Neural progenitor cell (in vitro differentiated cells): ENCODE measurements around the gene PTPRA. TPM values are rescaled to one million over a fixed set of nuclear protein-coding genes. Genes with fewer than 3 reads are reported as not detected.
A peak's percentile ranks its signal among the peaks of the same experiment; 100 is the strongest.

Experiments used
- DNase-seq: peaks from one replicate; pipeline ENCODE4 v3.0.0-alpha.2; 2016; ENCODE audit warnings: low spot score
- H2AFZ ChIP-seq: fragments of 200-600 bp; sonication (generic); replicated peaks from 2 replicates; pipeline ENCODE4 v1.6.1; 2016; ENCODE audit warnings: antibody characterized with exemption
- H3F3A ChIP-seq: fragments of 200-600 bp; sonication (generic); 2 replicates; pipeline ENCODE4 v1.6.1; 2016; ENCODE audit warnings: antibody characterized with exemption, low read depth
- H3K27ac ChIP-seq: fragments of 200-600 bp; sonication (generic); 2 replicates; pipeline ENCODE4 v1.5.1; 2016; ENCODE audit warnings: mild to moderate bottlenecking
- H3K27me3 ChIP-seq: fragments of 200-600 bp; sonication (generic); 2 replicates; pipeline ENCODE4 v1.6.1; 2016; ENCODE audit warnings: mild to moderate bottlenecking, moderate library complexity
- H3K36me3 ChIP-seq: fragments of 200-600 bp; sonication (generic); 2 replicates; pipeline ENCODE4 v1.5.1; 2016
- H3K4me1 ChIP-seq: fragments of 200-600 bp; sonication (generic); 2 replicates; pipeline ENCODE4 v1.6.1; 2016; ENCODE audit warnings: mixed run types
- H3K4me2 ChIP-seq: fragments of 200-600 bp; sonication (generic); 2 replicates; pipeline ENCODE4 v1.6.1; 2016
- H3K4me3 ChIP-seq: fragments of 200-600 bp; sonication (generic); 2 replicates; pipeline ENCODE4 v1.5.1; 2016
- H3K79me2 ChIP-seq: fragments of 200-600 bp; sonication (generic); 2 replicates; pipeline ENCODE4 v1.6.1; 2016; ENCODE audit warnings: low read depth
- H3K9ac ChIP-seq: fragments of 200-600 bp; sonication (generic); 2 replicates; pipeline ENCODE4 v1.6.1; 2016
- H3K9me3 ChIP-seq: fragments of 200-600 bp; sonication (generic); 2 replicates; pipeline ENCODE4 v1.5.1; 2016; ENCODE audit warnings: low read depth
- H4K20me1 ChIP-seq: fragments of 200-600 bp; sonication (generic); 2 replicates; pipeline ENCODE4 v1.6.1; 2016; ENCODE audit warnings: low read depth
- H3K27ac Mint-ChIP-seq: 3 replicates; pipeline ENCODE4 v1.8.0; 2021; ENCODE audit warnings: mixed read lengths
- H3K27me3 Mint-ChIP-seq: 2 replicates; pipeline ENCODE4 v1.8.0; 2022; ENCODE audit warnings: low read depth, mild to moderate bottlenecking, inconsistent platforms, moderate library complexity, mixed read lengths; ENCODE audit not compliant: insufficient read depth
- H3K36me3 Mint-ChIP-seq: 3 replicates; pipeline ENCODE4 v1.8.0; 2021; ENCODE audit warnings: mixed read lengths
- H3K4me1 Mint-ChIP-seq: 3 replicates; pipeline ENCODE4 v1.8.0; 2021; ENCODE audit warnings: mixed read lengths
- H3K4me3 Mint-ChIP-seq: 3 replicates; pipeline ENCODE4 v1.8.0; 2021; ENCODE audit warnings: mild to moderate bottlenecking, moderate library complexity, mixed read lengths
- H3K9me3 Mint-ChIP-seq: 3 replicates; pipeline ENCODE4 v1.8.0; 2020; ENCODE audit warnings: mixed read lengths
- EZH2 ChIP-seq: fragments of 200-600 bp; sonication (generic); IDR thresholded peaks from 2 replicates; pipeline ENCODE4 v1.6.1; 2017; ENCODE audit warnings: antibody characterized with exemption, mild to moderate bottlenecking, moderate library complexity
- EZH2phosphoT487 ChIP-seq: fragments of 200-600 bp; sonication (generic); IDR thresholded peaks from 2 replicates; pipeline ENCODE4 v1.6.1; 2017; ENCODE audit warnings: antibody characterized with exemption
- total RNA-seq: library from RNA; depleted of rRNA; stranded (reverse); fragments of >200 nt; gene quantifications from 2 replicates; pipeline ENCODE4 v1.2.3, GENCODE V29; 2015; ENCODE audit warnings: low replicate concordance
- TF ChIP-seq, protein P1 (sequence below): fragments of 200-600 bp; sonication (generic); IDR thresholded peaks from 2 replicates; pipeline ENCODE4 v1.5.1; 2017; ENCODE audit warnings: antibody characterized with exemption, mild to moderate bottlenecking

PTPRA gene
- total RNA-seq, 1 donor from 2014 or later: 77.7 TPM

DNA sequence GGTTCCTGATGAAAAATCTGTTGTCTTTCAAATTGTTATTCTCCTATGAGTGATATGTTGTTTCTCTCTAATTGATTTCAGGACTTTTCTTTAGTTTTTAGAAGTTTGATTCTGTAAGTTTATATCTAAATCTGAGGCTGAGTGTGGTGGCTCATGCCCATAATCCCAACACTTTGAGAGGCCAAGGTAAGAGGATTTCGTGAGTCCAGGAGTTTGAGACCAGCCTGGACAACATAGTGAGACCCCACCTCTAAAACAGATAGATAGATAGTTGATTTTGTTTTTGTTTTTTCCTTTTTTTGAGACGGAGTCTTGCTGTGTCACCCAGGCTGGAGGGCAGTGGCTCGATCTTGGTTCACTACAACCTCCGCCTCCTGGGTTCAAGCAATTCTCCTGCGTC, 64.6 kb downstream of the PTPRA start:
- H3K36me3 ChIP-seq: no peaks in the 10 kb centered on the region
- no peak overlapping the region for H3K9ac ChIP-seq
- no peak overlapping the region for H3K27ac ChIP-seq
- H3K27me3 ChIP-seq: no peaks in the 10 kb centered on the region
- Mint-ChIP-seq H3K36me3 (peaks cover 20% of the 10 kb centered on the region), H3K4me1 (peaks cover 29% of the 10 kb centered on the region), H3K27me3 (peaks cover 3% of the 10 kb centered on the region), H3K4me3 (no peak overlapping the region), H3K27ac (no peak overlapping the region), H3K9me3 (peaks cover 3% of the 10 kb centered on the region)
- H3K4me2 ChIP-seq: no peak overlapping the region
- no peaks in the 10 kb centered on the region for H3F3A ChIP-seq
- H4K20me1 ChIP-seq: peaks cover 25% of the 10 kb centered on the region
- peaks cover 46% of the 10 kb centered on the region for H3K79me2 ChIP-seq
- TF ChIP-seq EZH2 (no peak), EZH2phosphoT487 (no peak)
- TF ChIP-seq, protein P1, sequence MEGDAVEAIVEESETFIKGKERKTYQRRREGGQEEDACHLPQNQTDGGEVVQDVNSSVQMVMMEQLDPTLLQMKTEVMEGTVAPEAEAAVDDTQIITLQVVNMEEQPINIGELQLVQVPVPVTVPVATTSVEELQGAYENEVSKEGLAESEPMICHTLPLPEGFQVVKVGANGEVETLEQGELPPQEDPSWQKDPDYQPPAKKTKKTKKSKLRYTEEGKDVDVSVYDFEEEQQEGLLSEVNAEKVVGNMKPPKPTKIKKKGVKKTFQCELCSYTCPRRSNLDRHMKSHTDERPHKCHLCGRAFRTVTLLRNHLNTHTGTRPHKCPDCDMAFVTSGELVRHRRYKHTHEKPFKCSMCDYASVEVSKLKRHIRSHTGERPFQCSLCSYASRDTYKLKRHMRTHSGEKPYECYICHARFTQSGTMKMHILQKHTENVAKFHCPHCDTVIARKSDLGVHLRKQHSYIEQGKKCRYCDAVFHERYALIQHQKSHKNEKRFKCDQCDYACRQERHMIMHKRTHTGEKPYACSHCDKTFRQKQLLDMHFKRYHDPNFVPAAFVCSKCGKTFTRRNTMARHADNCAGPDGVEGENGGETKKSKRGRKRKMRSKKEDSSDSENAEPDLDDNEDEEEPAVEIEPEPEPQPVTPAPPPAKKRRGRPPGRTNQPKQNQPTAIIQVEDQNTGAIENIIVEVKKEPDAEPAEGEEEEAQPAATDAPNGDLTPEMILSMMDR: no peak
- H3K9me3 ChIP-seq: no peaks in the 10 kb centered on the region
- H2AFZ ChIP-seq: no peak overlapping the region
- DNase-seq: no peak
- H3K4me1 ChIP-seq: peaks cover 3% of the 10 kb centered on the region
- H3K4me3 ChIP-seq: no peak overlapping the region

DNA sequence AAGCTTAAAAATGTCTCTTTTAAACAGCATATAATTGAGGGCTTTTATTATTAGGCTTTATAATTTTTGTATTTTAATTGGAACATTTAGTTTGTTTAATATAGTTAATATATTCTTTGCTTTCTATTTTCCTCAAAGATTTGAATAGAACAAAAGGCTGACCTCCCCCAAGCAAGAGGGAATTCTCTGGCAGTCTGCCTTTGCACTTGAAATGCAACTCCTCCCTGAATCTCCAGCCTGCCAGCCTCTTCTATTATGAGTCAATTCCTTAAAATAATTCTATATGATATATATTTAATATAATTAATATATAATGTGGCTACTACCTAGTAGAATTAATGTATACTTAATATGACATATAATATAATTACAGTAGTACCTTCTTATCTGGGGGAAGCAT, 69.2 kb downstream of the PTPRA start:
- H3K27me3 ChIP-seq: no peaks in the 10 kb centered on the region
- H3K79me2 ChIP-seq: peaks cover 78% of the 10 kb centered on the region
- no peak overlapping the region for H3K4me3 ChIP-seq
- Mint-ChIP-seq H3K4me3 (no peak overlapping the region), H3K4me1 (peaks cover 56% of the 10 kb centered on the region), H3K27ac (no peak overlapping the region), H3K27me3 (peaks cover 7% of the 10 kb centered on the region), H3K36me3 (peaks cover 25% of the 10 kb centered on the region), H3K9me3 (no peaks in the 10 kb centered on the region)
- no peaks in the 10 kb centered on the region for H3K9me3 ChIP-seq
- no peak overlapping the region for H3K27ac ChIP-seq
- H3K9ac ChIP-seq: no peak overlapping the region
- H4K20me1 ChIP-seq: peaks cover 27% of the 10 kb centered on the region
- peaks cover 17% of the 10 kb centered on the region for H3K4me1 ChIP-seq
- H3F3A ChIP-seq: peaks cover 14% of the 10 kb centered on the region
- no peak overlapping the region for H3K4me2 ChIP-seq
- no peaks in the 10 kb centered on the region for H3K36me3 ChIP-seq
- DNase-seq: no peak
- no peak overlapping the region for H2AFZ ChIP-seq
- TF ChIP-seq EZH2 (no peak), EZH2phosphoT487 (no peak)
- TF ChIP-seq, protein P1: no peak

DNA sequence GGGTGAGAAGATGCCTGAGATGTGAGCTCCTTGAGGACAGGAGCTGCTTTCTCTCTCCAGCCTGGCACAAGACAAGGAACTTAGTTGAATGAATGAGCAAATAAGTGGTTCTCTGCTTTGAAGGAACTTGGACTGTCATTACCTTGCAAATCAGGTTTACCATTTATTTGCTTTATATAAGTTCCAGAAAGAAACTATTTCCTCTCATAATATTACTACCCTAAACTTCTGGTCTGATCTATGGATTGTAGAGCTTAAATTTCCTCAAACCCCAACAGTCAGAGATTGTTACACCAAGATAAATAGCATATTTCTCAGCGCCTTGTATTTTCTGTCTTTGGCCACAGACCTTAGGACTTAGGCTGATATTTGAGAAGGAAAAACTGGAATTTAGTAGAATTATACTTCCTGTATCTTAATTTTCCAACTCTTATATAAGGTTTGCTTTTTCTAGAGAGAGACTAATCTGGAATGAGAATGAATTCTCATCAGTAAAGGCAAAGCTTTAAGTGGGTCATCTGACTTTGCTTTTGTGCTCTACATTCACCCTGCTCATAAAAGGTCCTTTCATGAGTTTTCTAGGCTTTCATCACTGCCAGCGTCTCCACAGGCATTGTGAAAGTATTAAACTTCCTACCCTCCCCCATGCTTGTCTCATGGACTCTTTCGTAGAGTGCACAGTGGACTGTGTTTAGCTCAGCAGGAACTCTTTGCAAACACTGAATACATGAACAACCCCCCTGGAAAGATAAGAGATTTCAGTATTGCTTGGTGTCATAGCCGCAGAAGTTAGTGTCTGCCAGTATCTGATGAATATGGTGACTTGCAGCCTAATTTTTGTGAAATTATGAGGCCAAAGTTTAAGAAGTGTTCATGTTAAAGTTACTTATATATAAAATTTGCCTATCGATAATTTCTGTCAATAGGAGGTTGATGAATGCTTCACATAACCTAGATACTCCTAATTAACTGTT, 74.0 kb downstream of the PTPRA start:
- peaks cover 4% of the 10 kb centered on the region for H3K27me3 Mint-ChIP-seq
- no peaks in the 10 kb centered on the region for H3K9me3 ChIP-seq
- no peaks in the 10 kb centered on the region for H3K9me3 Mint-ChIP-seq
- TF ChIP-seq, protein P1: no peak
- TF ChIP-seq EZH2phosphoT487 (no peak), EZH2 (no peak)
- peaks cover 27% of the 10 kb centered on the region for H3F3A ChIP-seq
- no peaks in the 10 kb centered on the region for H3K27me3 ChIP-seq
- H3K4me1 Mint-ChIP-seq: peaks cover 44% of the 10 kb centered on the region
- no peak overlapping the region for H2AFZ ChIP-seq
- no peak overlapping the region for H3K9ac ChIP-seq
- H3K27ac ChIP-seq: peak overlapping the region; percentile 92
- no peaks in the 10 kb centered on the region for H3K36me3 ChIP-seq
- H3K79me2 ChIP-seq: peaks cover 64% of the 10 kb centered on the region
- H3K4me2 ChIP-seq: peak overlapping the region; percentile 92
- peaks cover 8% of the 10 kb centered on the region for H4K20me1 ChIP-seq
- peaks cover 32% of the 10 kb centered on the region for H3K36me3 Mint-ChIP-seq
- H3K4me3 ChIP-seq: peak overlapping the region; percentile 41
- peak overlapping the region; percentile 80 for H3K4me3 Mint-ChIP-seq
- peak overlapping the region; percentile 100 for H3K27ac Mint-ChIP-seq
- peak; percentile 80 for DNase-seq
- H3K4me1 ChIP-seq: peaks cover 24% of the 10 kb centered on the region
